Measurements from ENCODE around the gene APAF1.
"Not testable (repeated sequence)": the region's sequence is repeated elsewhere in the genome, so short reads cannot be mapped to it uniquely, and the experiment has no call there.

Gene APAF1

DNA sequence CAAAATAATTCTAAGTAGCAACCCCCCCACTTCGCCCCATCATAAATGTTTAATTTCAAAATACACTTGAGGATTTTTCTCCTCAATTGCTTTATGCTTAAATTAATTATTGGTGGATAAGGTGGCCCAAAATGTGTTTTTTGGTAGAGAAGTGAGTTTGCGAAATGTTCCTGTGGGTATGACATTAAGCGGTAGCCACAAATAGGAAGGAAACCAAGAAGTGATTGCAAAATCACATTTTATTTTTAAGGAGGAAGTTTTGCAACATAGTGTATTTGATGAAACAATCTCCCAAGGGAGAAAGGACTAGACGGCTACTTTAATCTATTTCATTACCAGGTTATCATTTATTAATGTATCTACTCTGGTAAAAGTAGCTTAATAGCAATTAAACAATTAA is 26.1 kb upstream of the APAF1 start:
- peak; percentile 83 for DNase-seq (ENCODE audit: low read depth)
- no peak overlapping the region for H3K4me3 ChIP-seq (ENCODE audit: control insufficient read depth, low read depth, low read length)
- TF ChIP-seq, protein P1, sequence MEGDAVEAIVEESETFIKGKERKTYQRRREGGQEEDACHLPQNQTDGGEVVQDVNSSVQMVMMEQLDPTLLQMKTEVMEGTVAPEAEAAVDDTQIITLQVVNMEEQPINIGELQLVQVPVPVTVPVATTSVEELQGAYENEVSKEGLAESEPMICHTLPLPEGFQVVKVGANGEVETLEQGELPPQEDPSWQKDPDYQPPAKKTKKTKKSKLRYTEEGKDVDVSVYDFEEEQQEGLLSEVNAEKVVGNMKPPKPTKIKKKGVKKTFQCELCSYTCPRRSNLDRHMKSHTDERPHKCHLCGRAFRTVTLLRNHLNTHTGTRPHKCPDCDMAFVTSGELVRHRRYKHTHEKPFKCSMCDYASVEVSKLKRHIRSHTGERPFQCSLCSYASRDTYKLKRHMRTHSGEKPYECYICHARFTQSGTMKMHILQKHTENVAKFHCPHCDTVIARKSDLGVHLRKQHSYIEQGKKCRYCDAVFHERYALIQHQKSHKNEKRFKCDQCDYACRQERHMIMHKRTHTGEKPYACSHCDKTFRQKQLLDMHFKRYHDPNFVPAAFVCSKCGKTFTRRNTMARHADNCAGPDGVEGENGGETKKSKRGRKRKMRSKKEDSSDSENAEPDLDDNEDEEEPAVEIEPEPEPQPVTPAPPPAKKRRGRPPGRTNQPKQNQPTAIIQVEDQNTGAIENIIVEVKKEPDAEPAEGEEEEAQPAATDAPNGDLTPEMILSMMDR (conservative IDR thresholded peaks at IDR 0.05; ENCODE audit: control insufficient read depth, insufficient read depth, low read depth, low read length) = no peak

DNA sequence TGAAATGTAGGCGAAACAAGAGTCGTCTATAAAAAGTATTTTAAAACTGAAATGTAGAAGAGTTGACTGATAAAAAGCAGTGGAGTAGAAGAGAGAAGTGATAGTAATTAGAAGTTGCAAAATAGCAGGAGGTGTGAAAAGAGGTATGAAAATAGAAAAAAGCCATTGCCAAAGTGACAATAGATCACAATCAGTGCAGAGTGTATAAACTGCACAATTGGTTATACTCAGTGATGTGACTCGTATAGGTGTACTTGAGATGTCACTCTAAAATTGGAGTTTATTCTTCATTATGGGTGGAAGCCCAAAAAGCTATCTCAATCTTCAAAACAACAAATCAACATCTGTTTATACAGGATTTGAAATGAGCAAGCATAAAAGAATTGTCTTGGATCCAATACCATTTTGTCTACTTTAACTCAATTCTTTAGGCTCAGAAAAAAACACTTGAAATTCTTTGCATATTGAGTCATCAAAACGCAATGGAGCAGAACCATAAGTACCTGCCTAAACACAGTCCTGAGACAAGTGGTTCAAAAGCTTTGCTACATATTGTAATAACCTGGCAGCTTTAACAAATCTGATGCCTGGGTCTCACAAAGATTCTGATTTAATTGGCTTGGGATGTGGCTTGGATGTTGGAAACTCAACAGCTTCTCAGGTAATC is 9.3 kb upstream of the APAF1 start:
- H3K4me3 ChIP-seq (ENCODE audit: control insufficient read depth, low read depth, low read length) = no peak overlapping the region
- TF ChIP-seq, protein P1 (conservative IDR thresholded peaks at IDR 0.05; ENCODE audit: control insufficient read depth, insufficient read depth, low read depth, low read length) = no peak
- peak; percentile 54 for DNase-seq (ENCODE audit: low read depth)

DNA sequence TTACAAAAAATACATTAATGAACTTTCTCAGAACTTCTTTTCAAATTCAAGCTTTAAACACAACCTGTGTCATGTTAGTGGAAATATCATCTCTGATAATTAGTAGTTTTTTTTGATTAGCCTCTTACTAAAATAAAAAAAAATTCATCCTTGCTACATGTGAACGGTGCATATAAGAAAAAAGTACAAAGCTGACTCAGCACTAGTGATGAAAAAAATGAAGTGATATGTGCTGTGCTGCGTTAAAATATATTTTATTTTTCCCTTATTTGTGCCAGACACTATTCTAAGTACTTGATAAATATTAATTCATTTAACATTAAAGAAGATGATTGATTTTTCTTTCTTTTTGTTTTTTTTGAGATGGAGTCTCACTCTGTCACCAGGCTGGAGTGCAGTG is 8.0 kb upstream of the APAF1 start:
- TF ChIP-seq, protein P1 (conservative IDR thresholded peaks at IDR 0.05; ENCODE audit: control insufficient read depth, insufficient read depth, low read depth, low read length) = no peak
- no peak for DNase-seq (ENCODE audit: low read depth)
- no peak overlapping the region for H3K4me3 ChIP-seq (ENCODE audit: control insufficient read depth, low read depth, low read length)

DNA sequence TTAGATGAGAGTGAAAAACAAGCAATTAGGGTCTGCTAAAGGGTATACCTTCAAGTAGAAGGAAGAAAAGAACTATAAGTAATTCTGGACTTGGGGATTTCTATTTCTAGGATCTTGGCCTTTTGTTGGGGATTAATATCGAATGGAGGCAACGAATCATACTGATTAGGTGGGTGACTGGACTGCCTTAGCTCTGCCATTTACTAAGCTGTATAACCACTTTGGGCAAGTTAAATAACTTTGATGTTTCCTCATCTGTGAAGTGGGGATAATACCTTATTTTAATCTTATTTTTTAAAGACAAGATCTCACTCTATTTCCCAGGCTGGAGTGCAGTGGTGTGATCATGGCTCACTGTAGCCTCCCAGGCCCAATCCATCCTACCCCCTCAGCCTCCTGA is 7.1 kb upstream of the APAF1 start:
- H3K4me3 ChIP-seq (ENCODE audit: control insufficient read depth, low read depth, low read length) = no peak overlapping the region
- TF ChIP-seq, protein P1 (conservative IDR thresholded peaks at IDR 0.05; ENCODE audit: control insufficient read depth, insufficient read depth, low read depth, low read length) = no peak
- no peak for DNase-seq (ENCODE audit: low read depth)

- no peak for DNase-seq (ENCODE audit: low read depth)
- TF ChIP-seq, protein P1 (conservative IDR thresholded peaks at IDR 0.05; ENCODE audit: control insufficient read depth, insufficient read depth, low read depth, low read length) = no peak
- no peak overlapping the region for H3K4me3 ChIP-seq (ENCODE audit: control insufficient read depth, low read depth, low read length)
Observed at GRCh38 chr12:98639491-98639890, 5.6 kb upstream of the APAF1 start.

DNA sequence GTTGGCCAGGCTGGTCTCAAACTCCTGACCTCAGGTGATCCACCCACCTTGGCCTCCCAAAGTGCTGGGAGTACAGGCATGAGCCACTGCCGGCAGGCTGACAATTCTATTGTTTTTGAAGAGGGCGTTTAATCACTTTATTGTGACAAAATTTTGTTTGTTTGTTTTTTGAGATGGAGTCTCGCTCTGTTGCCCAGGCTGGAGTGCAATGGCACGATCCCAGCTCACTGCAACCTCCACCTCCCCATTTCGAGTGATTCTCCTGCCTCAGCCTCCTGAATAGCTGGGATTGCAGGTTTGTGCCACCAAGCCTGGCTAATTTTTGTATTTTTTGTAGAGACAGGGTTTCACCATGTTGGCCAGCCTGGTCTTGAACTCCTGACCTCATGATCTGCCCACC is 2.3 kb upstream of the APAF1 start:
- DNase-seq (ENCODE audit: low read depth) = not testable (repeated sequence)
- peak overlapping the region; percentile 93 for H3K4me3 ChIP-seq (ENCODE audit: control insufficient read depth, low read depth, low read length)

GRCh38 chr12:98644433-98644711 is 718 bp upstream of the APAF1 start:
- TF ChIP-seq, protein P1 (conservative IDR thresholded peaks at IDR 0.05; ENCODE audit: control insufficient read depth, insufficient read depth, low read depth, low read length) = no peak
- DNase-seq (ENCODE audit: low read depth) = no peak
- H3K4me3 ChIP-seq (ENCODE audit: control insufficient read depth, low read depth, low read length) = peak overlapping the region; percentile 93
